SK-N-SH (cell line): ENCODE data around the gene DHX57.

ENCODE experiments used
- EP300 ChIP-seq, 2 experiments: IDR thresholded peaks; 2 replicates each; pipeline versions ENCODE4 v1.4.0 to v1.6.1; 2012; ENCODE audit warnings: borderline replicate concordance in 1 of 2, low read depth in 1 of 2, low read length in 1 of 2
- GABPA ChIP-seq: IDR thresholded peaks from 2 replicates; pipeline ENCODE4 v1.4.0; 2012; ENCODE audit warnings: low read depth, mild to moderate bottlenecking
- RAD21 ChIP-seq: IDR thresholded peaks from 2 replicates; pipeline ENCODE4 v1.6.1; 2012; ENCODE audit warnings: mild to moderate bottlenecking, low read length
- SIN3A ChIP-seq: IDR thresholded peaks from 2 replicates; pipeline ENCODE4 v1.6.1; 2012; ENCODE audit warnings: low read depth, mild to moderate bottlenecking, low read length, moderate library complexity, borderline replicate concordance
- TAF1 ChIP-seq: IDR thresholded peaks from 2 replicates; pipeline ENCODE4 v1.6.1; 2012; ENCODE audit warnings: low read depth, mild to moderate bottlenecking, low read length, moderate library complexity, borderline replicate concordance
- TF ChIP-seq, protein P1 (sequence below): fragments of 200-600 bp; sonication (generic); IDR thresholded peaks from 2 replicates; pipeline ENCODE4 v1.6.1; 2017; ENCODE audit warnings: antibody characterized with exemption, mild to moderate bottlenecking, moderate library complexity
- TF ChIP-seq, protein P2 (sequence below): IDR thresholded peaks from 2 replicates; pipeline ENCODE4 v1.4.0; 2012; ENCODE audit warnings: low read depth

- TF ChIP-seq EP300 (IDR thresholded peaks at IDR 0.05; ENCODE audit: borderline replicate concordance in 1 of 2, low read depth in 1 of 2, low read length in 1 of 2) (no peak), RAD21 (no peak), GABPA (no peak), SIN3A (no peak), TAF1 (no peak)
- TF ChIP-seq, protein P1, sequence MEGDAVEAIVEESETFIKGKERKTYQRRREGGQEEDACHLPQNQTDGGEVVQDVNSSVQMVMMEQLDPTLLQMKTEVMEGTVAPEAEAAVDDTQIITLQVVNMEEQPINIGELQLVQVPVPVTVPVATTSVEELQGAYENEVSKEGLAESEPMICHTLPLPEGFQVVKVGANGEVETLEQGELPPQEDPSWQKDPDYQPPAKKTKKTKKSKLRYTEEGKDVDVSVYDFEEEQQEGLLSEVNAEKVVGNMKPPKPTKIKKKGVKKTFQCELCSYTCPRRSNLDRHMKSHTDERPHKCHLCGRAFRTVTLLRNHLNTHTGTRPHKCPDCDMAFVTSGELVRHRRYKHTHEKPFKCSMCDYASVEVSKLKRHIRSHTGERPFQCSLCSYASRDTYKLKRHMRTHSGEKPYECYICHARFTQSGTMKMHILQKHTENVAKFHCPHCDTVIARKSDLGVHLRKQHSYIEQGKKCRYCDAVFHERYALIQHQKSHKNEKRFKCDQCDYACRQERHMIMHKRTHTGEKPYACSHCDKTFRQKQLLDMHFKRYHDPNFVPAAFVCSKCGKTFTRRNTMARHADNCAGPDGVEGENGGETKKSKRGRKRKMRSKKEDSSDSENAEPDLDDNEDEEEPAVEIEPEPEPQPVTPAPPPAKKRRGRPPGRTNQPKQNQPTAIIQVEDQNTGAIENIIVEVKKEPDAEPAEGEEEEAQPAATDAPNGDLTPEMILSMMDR: no peak
- TF ChIP-seq, protein P2, sequence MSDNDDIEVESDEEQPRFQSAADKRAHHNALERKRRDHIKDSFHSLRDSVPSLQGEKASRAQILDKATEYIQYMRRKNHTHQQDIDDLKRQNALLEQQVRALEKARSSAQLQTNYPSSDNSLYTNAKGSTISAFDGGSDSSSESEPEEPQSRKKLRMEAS: no peak
These were observed 533 bp downstream of the DHX57 start for GRCh38 chr2:38875227-38875575.
